BLaER1 treated with 17β-estradiol and CSF1 and Interleukin-3, amounts not matched to agents 10 nM and 100 nM (cell line): ENCODE data around the gene PTAR1.

ENCODE experiments used
- H3K27ac ChIP-seq, 11 experiments: shearing (Covaris generic); formaldehyde crosslinking; 2 replicates each; pipeline ENCODE4 v1.8.1; 2022
- H3K27me3 ChIP-seq, 11 experiments: shearing (Covaris generic); formaldehyde crosslinking; 2 replicates each; pipeline ENCODE4 v1.8.1; 2022
- H3K36me3 ChIP-seq, 11 experiments: shearing (Covaris generic); formaldehyde crosslinking; 2 replicates each; pipeline ENCODE4 v1.8.1; 2022
- H3K4me1 ChIP-seq, 10 experiments: shearing (Covaris generic); formaldehyde crosslinking; 2 replicates each; pipeline ENCODE4 v1.8.1; 2022
- H3K4me2 ChIP-seq, 11 experiments: shearing (Covaris generic); formaldehyde crosslinking; 2 replicates each; pipeline ENCODE4 v1.8.1; 2022
- H3K4me3 ChIP-seq, 10 experiments: shearing (Covaris generic); formaldehyde crosslinking; 2 replicates each; pipeline ENCODE4 v1.8.1; 2022
- H3K9ac ChIP-seq, 11 experiments: shearing (Covaris generic); formaldehyde crosslinking; 2 replicates each; pipeline ENCODE4 v1.8.1; 2022
- H3K9me3 ChIP-seq, 11 experiments: shearing (Covaris generic); formaldehyde crosslinking; replicated peaks in 1 of 11; 2 replicates each; pipeline ENCODE4 v1.8.1; 2022
- H4K20me1 ChIP-seq, 11 experiments: shearing (Covaris generic); formaldehyde crosslinking; 2 replicates each; pipeline ENCODE4 v1.8.1; 2022
- Cebpa-rat ChIP-seq, 11 experiments: shearing (Covaris generic); IDR thresholded peaks; 2 replicates each; pipeline ENCODE4 v1.8.1; 2022

The PTAR1 gene

GRCh38 chr9:69757996-69758675 is 1.7 kb downstream of the PTAR1 start:
- 0 out of 22 replicates have a peak, but pooled peaks of 1 of the 11 experiments have one; percentile 16 for TF ChIP-seq Cebpa-rat (IDR thresholded peaks at IDR 0.05)
- Histone ChIP-seq H3K9me3 (no peaks in the 10 kb centered on the region; a peak in 1 of 22 replicates), H3K4me3 (peak overlapping the region; percentile 82 to 98 (median 88)), H3K4me1 (peaks cover 11 to 23% (median 16%) of the 10 kb centered on the region in 10 experiments), H3K9ac (peak overlapping the region in 10 of 11 experiments; percentile 93 to 99 (median 97); a peak in 18 of 22 replicates), H3K4me2 (peak overlapping the region; percentile 78 to 96 (median 86)), H4K20me1 (peaks cover 0 to 36% (median 7%) of the 10 kb centered on the region in 11 experiments; a peak in 11 of 22 replicates), H3K27me3 (no peaks in the 10 kb centered on the region), H3K36me3 (peaks cover 0 to 41% (median 20%) of the 10 kb centered on the region in 11 experiments; a peak in 14 of 22 replicates), H3K27ac (peak overlapping the region in 3 of 11 experiments; percentile 26 to 98 (median 94); a peak in 3 of 22 replicates)

- Histone ChIP-seq H3K4me1 (peaks cover 8 to 25% (median 20%) of the 10 kb centered on the region in 10 experiments), H3K9me3 (no peaks in the 10 kb centered on the region), H4K20me1 (peaks cover 0 to 61% (median 13%) of the 10 kb centered on the region in 11 experiments; a peak in 11 of 22 replicates), H3K27ac (no peak overlapping the region), H3K9ac (no peak overlapping the region), H3K36me3 (peaks cover 6 to 56% (median 24%) of the 10 kb centered on the region in 11 experiments; a peak in 18 of 22 replicates), H3K4me3 (no peak overlapping the region), H3K4me2 (no peak overlapping the region), H3K27me3 (no peaks in the 10 kb centered on the region)
- no peak for TF ChIP-seq Cebpa-rat (IDR thresholded peaks at IDR 0.05)
Observed at GRCh38 chr9:69755205-69755604, 4.6 kb downstream of the PTAR1 start.

- Histone ChIP-seq H3K27ac (no peak overlapping the region), H3K4me2 (no peak overlapping the region), H3K4me3 (no peak overlapping the region), H3K9me3 (no peaks in the 10 kb centered on the region), H3K36me3 (peaks cover 16 to 69% (median 31%) of the 10 kb centered on the region in 11 experiments; a peak in 20 of 22 replicates), H3K9ac (no peak overlapping the region), H4K20me1 (peaks cover 0 to 75% (median 19%) of the 10 kb centered on the region in 11 experiments; a peak in 11 of 22 replicates), H3K4me1 (peaks cover 9 to 39% (median 27%) of the 10 kb centered on the region in 10 experiments), H3K27me3 (no peaks in the 10 kb centered on the region)
- no peak for TF ChIP-seq Cebpa-rat (IDR thresholded peaks at IDR 0.05)
Observed at GRCh38 chr9:69753830-69754229, 6.0 kb downstream of the PTAR1 start.

GRCh38 chr9:69750085-69750484 is 9.7 kb downstream of the PTAR1 start:
- no peak overlapping the region for H3K9ac ChIP-seq
- no peak overlapping the region for H3K27ac ChIP-seq
- H4K20me1 ChIP-seq, result peaks cover 0 to 84% (median 25%) of the 10 kb centered on the region in 11 experiments; a peak in 9 of 22 replicates
- no peaks in the 10 kb centered on the region for H3K9me3 ChIP-seq
- H3K36me3 ChIP-seq, result peaks cover 30 to 83% (median 47%) of the 10 kb centered on the region in 11 experiments; a peak in 21 of 22 replicates
- peaks cover 21 to 56% (median 47%) of the 10 kb centered on the region in 10 experiments for H3K4me1 ChIP-seq
- H3K4me3 ChIP-seq, result no peak overlapping the region
- H3K4me2 ChIP-seq, result peak overlapping the region in 4 of 11 experiments; percentile 6 to 54 (median 34); a peak in 4 of 22 replicates
- no peaks in the 10 kb centered on the region for H3K27me3 ChIP-seq
- no peak for TF ChIP-seq Cebpa-rat (IDR thresholded peaks at IDR 0.05)

GRCh38 chr9:69748304-69748703 is 11.5 kb downstream of the PTAR1 start:
- Histone ChIP-seq H3K4me2 (peak overlapping the region in 6 of 11 experiments; percentile 11 to 63 (median 52); a peak in 11 of 22 replicates), H4K20me1 (peaks cover 0 to 68% (median 24%) of the 10 kb centered on the region in 11 experiments; a peak in 8 of 22 replicates), H3K27me3 (no peaks in the 10 kb centered on the region), H3K9ac (no peak overlapping the region), H3K4me1 (peaks cover 21 to 57% (median 48%) of the 10 kb centered on the region in 10 experiments), H3K27ac (no peak overlapping the region; a peak in 1 of 22 replicates), H3K9me3 (peaks cover 0 to 5% (median 0%) of the 10 kb centered on the region in 11 experiments; a peak in 1 of 22 replicates), H3K36me3 (peaks cover 37 to 85% (median 57%) of the 10 kb centered on the region in 11 experiments; a peak in 21 of 22 replicates), H3K4me3 (no peak overlapping the region)
- no peak for TF ChIP-seq Cebpa-rat (IDR thresholded peaks at IDR 0.05)

GRCh38 chr9:69746859-69747560 is 12.8 kb downstream of the PTAR1 start:
- no peak overlapping the region for H3K9ac ChIP-seq
- TF ChIP-seq Cebpa-rat (IDR thresholded peaks at IDR 0.05), result no peak
- no peak overlapping the region for H3K4me3 ChIP-seq
- peak overlapping the region in 8 of 11 experiments; percentile 13 to 63 (median 47); a peak in 8 of 22 replicates for H3K4me2 ChIP-seq
- peaks cover 21 to 57% (median 48%) of the 10 kb centered on the region in 10 experiments for H3K4me1 ChIP-seq
- H3K27ac ChIP-seq, result peak overlapping the region in 6 of 11 experiments; percentile 7 to 66 (median 40); a peak in 6 of 22 replicates
- peaks cover 0 to 5% (median 0%) of the 10 kb centered on the region in 11 experiments; a peak in 1 of 22 replicates for H3K9me3 ChIP-seq
- peaks cover 0 to 57% (median 21%) of the 10 kb centered on the region in 11 experiments; a peak in 7 of 22 replicates for H4K20me1 ChIP-seq
- peaks cover 41 to 91% (median 59%) of the 10 kb centered on the region in 11 experiments; a peak in 21 of 22 replicates for H3K36me3 ChIP-seq
- H3K27me3 ChIP-seq, result no peaks in the 10 kb centered on the region

- H3K36me3 ChIP-seq, result peaks cover 51 to 97% (median 70%) of the 10 kb centered on the region in 11 experiments; a peak in 21 of 22 replicates
- no peak overlapping the region for H3K4me3 ChIP-seq
- no peak for TF ChIP-seq Cebpa-rat (IDR thresholded peaks at IDR 0.05)
- H3K9me3 ChIP-seq, result peaks cover 0 to 5% (median 0%) of the 10 kb centered on the region in 11 experiments; a peak in 1 of 22 replicates
- peak overlapping the region in 3 of 11 experiments; percentile 1 to 28 (median 23); a peak in 3 of 22 replicates for H3K9ac ChIP-seq
- H4K20me1 ChIP-seq, result peaks cover 0 to 48% (median 21%) of the 10 kb centered on the region in 11 experiments; a peak in 7 of 22 replicates
- H3K27ac ChIP-seq, result peak overlapping the region; percentile 4 to 68 (median 35); a peak in 19 of 22 replicates
- H3K27me3 ChIP-seq, result no peaks in the 10 kb centered on the region
- H3K4me1 ChIP-seq, result peaks cover 21 to 57% (median 47%) of the 10 kb centered on the region in 10 experiments
- peak overlapping the region; percentile 13 to 54 (median 33); a peak in 20 of 22 replicates for H3K4me2 ChIP-seq
Observed at GRCh38 chr9:69745716-69746437, 13.9 kb downstream of the PTAR1 start.
